H1 (cell line): Measurements from ENCODE around the gene SLC25A53. TPM values are rescaled to one million over a fixed set of nuclear protein-coding genes. Genes with fewer than 3 reads are reported as not detected.

Source experiments
- CTCF ChIA-PET: fragments of 300-600 bp; sonication (Branson Sonifier 250); formaldehyde crosslinking; loops from one replicate; lab custom pipeline; 2021; ENCODE audit not compliant: partially characterized antibody; lab: Charles Lee
- POLR2A ChIA-PET: fragments of 300-600 bp; sonication (Branson Sonifier 250); formaldehyde crosslinking; loops from one replicate; lab custom pipeline; 2021; ENCODE audit warnings: inconsistent platforms; ENCODE audit not compliant: partially characterized antibody; lab: Charles Lee
- DNase-seq, 2 experiments: peaks; one replicate each; pipeline versions ENCODE4 v3.0.0 to v3.0.0-alpha.2; 2010 to 2022; ENCODE audit warnings: low spot score in 2 of 2, low read depth in 1 of 2, mixed read lengths in 1 of 2
- FAIRE-seq: peaks from 2 replicates; lab custom pipeline; 2011; peaks lifted over from hg19 to GRCh38; lab: Jason Lieb, UNC
- H2AFZ ChIP-seq: 2 replicates; pipeline ENCODE4 v1.8.1; 2012; ENCODE audit warnings: low read length, inconsistent platforms
- H2AK5ac ChIP-seq: 2 replicates; pipeline ENCODE4 v1.6.1; 2013; ENCODE audit warnings: low read depth, low read length
- H2BK120ac ChIP-seq: replicated peaks from 2 replicates; pipeline ENCODE3; 2013; ENCODE audit warnings: low read depth, low read length, inconsistent platforms
- H2BK12ac ChIP-seq: 2 replicates; pipeline ENCODE4 v1.6.1; 2013; ENCODE audit warnings: low read depth, low read length
- H2BK15ac ChIP-seq: 2 replicates; pipeline ENCODE4 v1.6.1; 2013; ENCODE audit warnings: low read length
- H2BK20ac ChIP-seq: 2 replicates; pipeline ENCODE4 v1.6.1; 2013; ENCODE audit warnings: low read length
- H2BK5ac ChIP-seq: 2 replicates; pipeline ENCODE4 v1.6.1; 2013; ENCODE audit warnings: low read depth, low read length
- H3K14ac ChIP-seq: 2 replicates; pipeline ENCODE4 v1.6.1; 2013; ENCODE audit warnings: inconsistent platforms; ENCODE audit not compliant: insufficient read length
- H3K18ac ChIP-seq: 2 replicates; pipeline ENCODE4 v1.6.1; 2013; ENCODE audit warnings: low read length; ENCODE audit errors: extremely low read depth
- H3K23ac ChIP-seq: 2 replicates; pipeline ENCODE4 v1.6.1; 2013; ENCODE audit warnings: inconsistent platforms; ENCODE audit not compliant: insufficient read length
- H3K23me2 ChIP-seq: 2 replicates; pipeline ENCODE4 v1.6.1; 2013; ENCODE audit warnings: low read depth, low read length
- H3K27ac ChIP-seq: 2 replicates; pipeline ENCODE4 v1.6.1; 2011; ENCODE audit warnings: low read depth, low read length, inconsistent platforms
- H3K27me3 ChIP-seq, 4 experiments: replicated peaks in 1 of 4; 1 replicate in 1 of 4; 2 replicates in 3 of 4; pipeline versions ENCODE4 v1.6.1 to v1.8.1; 2011 to 2013; ENCODE audit warnings: low read length in 3 of 4, mild to moderate bottlenecking in 3 of 4, inconsistent platforms in 2 of 4, mixed read lengths in 2 of 4, moderate library complexity in 1 of 4; ENCODE audit not compliant: control insufficient read depth in 3 of 4, insufficient read depth in 3 of 4; ENCODE audit errors: extremely low read depth in 1 of 4
- H3K36me3 ChIP-seq, 4 experiments: 2 replicates each; pipeline versions ENCODE4 v1.6.1 to v1.8.1; 2011 to 2013; ENCODE audit warnings: mild to moderate bottlenecking in 4 of 4, low read length in 3 of 4, moderate library complexity in 2 of 4, control low read depth in 1 of 4, inconsistent platforms in 1 of 4; ENCODE audit not compliant: insufficient read depth in 4 of 4, control insufficient read depth in 2 of 4
- H3K4ac ChIP-seq: replicated peaks from 2 replicates; pipeline ENCODE3; 2013; ENCODE audit warnings: low read length, low read depth, mixed read lengths, inconsistent platforms; ENCODE audit not compliant: insufficient read length
- H3K4me1 ChIP-seq, 4 experiments: replicated peaks in 1 of 4; 1 replicate in 1 of 4; 2 replicates in 3 of 4; pipeline versions ENCODE4 v1.6.1 to v1.8.1; 2011 to 2013; ENCODE audit warnings: low read length in 3 of 4, inconsistent platforms in 2 of 4, mixed read lengths in 1 of 4; ENCODE audit not compliant: insufficient read depth in 4 of 4, control insufficient read depth in 3 of 4
- H3K4me2 ChIP-seq, 2 experiments: 2 replicates each; pipeline versions ENCODE4 v1.6.1 to v1.8.1; 2011 to 2013; ENCODE audit warnings: low read depth in 2 of 2, low read length in 2 of 2, control low read depth in 1 of 2, inconsistent platforms in 1 of 2, mild to moderate bottlenecking in 1 of 2; ENCODE audit not compliant: insufficient read depth in 1 of 2
- H3K4me3 ChIP-seq, 4 experiments: fragments of 200-600, 300-600 bp in 1 of 4; sonication (generic), shearing (Covaris generic), sonication (Bioruptor Twin) in 1 of 4; 2 replicates each; pipeline versions ENCODE4 v1.5.1 to v1.8.1; 2011 to 2016; ENCODE audit warnings: low read length in 4 of 4, low read depth in 3 of 4, control low read depth in 2 of 4, inconsistent platforms in 2 of 4, mild to moderate bottlenecking in 2 of 4, mixed read lengths in 1 of 4, moderate library complexity in 1 of 4; ENCODE audit not compliant: insufficient read depth in 2 of 4; ENCODE audit errors: extremely low read depth in 1 of 4
- H3K56ac ChIP-seq: replicated peaks from 2 replicates; pipeline ENCODE3; 2013; ENCODE audit warnings: low read depth, mild to moderate bottlenecking, mixed read lengths, low read length, inconsistent platforms; ENCODE audit not compliant: insufficient read length
- H3K79me1 ChIP-seq: 2 replicates; pipeline ENCODE4 v1.6.1; 2013; ENCODE audit warnings: low read depth, low read length, control low read depth
- H3K79me2 ChIP-seq, 2 experiments: 2 replicates each; pipeline versions ENCODE4 v1.6.1 to v1.8.1; 2012 to 2013; ENCODE audit warnings: low read length in 2 of 2, mild to moderate bottlenecking in 2 of 2, inconsistent platforms in 1 of 2; ENCODE audit not compliant: insufficient read depth in 2 of 2, control insufficient read depth in 1 of 2
- H3K9ac ChIP-seq, 4 experiments: replicated peaks in 1 of 4; 1 replicate in 1 of 4; 2 replicates in 3 of 4; pipeline versions ENCODE4 v1.6.1 to v1.8.1; 2011 to 2013; ENCODE audit warnings: low read depth in 3 of 4, low read length in 3 of 4, control low read depth in 2 of 4, mild to moderate bottlenecking in 2 of 4, moderate library complexity in 2 of 4, inconsistent platforms in 1 of 4; ENCODE audit errors: extremely low read depth in 1 of 4
- H3K9me3 ChIP-seq, 2 experiments: 2 replicates each; pipeline versions ENCODE4 v1.6.1 to v1.8.1; 2012 to 2013; ENCODE audit warnings: mild to moderate bottlenecking in 2 of 2, moderate library complexity in 2 of 2, control low read depth in 1 of 2, inconsistent platforms in 1 of 2, low read depth in 1 of 2, low read length in 1 of 2, mixed read lengths in 1 of 2; ENCODE audit not compliant: insufficient read depth in 2 of 2
- H4K20me1 ChIP-seq, 2 experiments: replicated peaks in 1 of 2; 2 replicates each; pipeline versions ENCODE3 to v1.8.1; 2011 to 2013; ENCODE audit warnings: inconsistent platforms in 2 of 2, low read length in 2 of 2, mild to moderate bottlenecking in 1 of 2; ENCODE audit not compliant: insufficient read depth in 2 of 2, control insufficient read depth in 1 of 2
- H4K5ac ChIP-seq: 2 replicates; pipeline ENCODE4 v1.6.1; 2013; ENCODE audit warnings: low read length, low read depth, mixed read lengths, inconsistent platforms; ENCODE audit not compliant: insufficient read length
- H4K8ac ChIP-seq: 2 replicates; pipeline ENCODE4 v1.8.0; 2013; ENCODE audit warnings: mild to moderate bottlenecking, moderate library complexity, low read length, inconsistent platforms; ENCODE audit not compliant: insufficient read depth; ENCODE audit errors: extremely low read depth
- H4K91ac ChIP-seq: replicated peaks from 2 replicates; pipeline ENCODE3; 2013; ENCODE audit warnings: low read length, mixed read lengths, inconsistent platforms; ENCODE audit not compliant: insufficient read length
- ATF3 ChIP-seq: IDR thresholded peaks from 2 replicates; pipeline ENCODE4 v1.6.1; 2011; ENCODE audit warnings: low read depth, mild to moderate bottlenecking, low read length; ENCODE audit not compliant: insufficient read depth
- KDM5A ChIP-seq: fragments of 200-600 bp; IDR thresholded peaks from 2 replicates; pipeline ENCODE4 v1.7.1; 2012; ENCODE audit warnings: mild to moderate bottlenecking, low read length, inconsistent platforms, mixed read lengths
- NANOG ChIP-seq: IDR thresholded peaks from 2 replicates; pipeline ENCODE4 v1.6.1; 2011; ENCODE audit warnings: low read length, low read depth, mild to moderate bottlenecking, inconsistent platforms; ENCODE audit not compliant: insufficient read depth, poor library complexity, severe bottlenecking
- SRF ChIP-seq: IDR thresholded peaks from 2 replicates; pipeline ENCODE4 v1.6.1; 2011; ENCODE audit warnings: mild to moderate bottlenecking, low read depth, low read length, moderate library complexity
- WGBS, 2 experiments: shearing (Covaris generic) in 1 of 2; methylation state at CpG; one replicate each; pipeline versions ENCODE4 v1.1.6 to v1.1.7; 2013 to 2015; ENCODE audit warnings: low lambda C conversion rate in 2 of 2, mixed read lengths in 2 of 2, inconsistent platforms in 1 of 2, low coverage in 1 of 2, missing lambda C conversion rate in 1 of 2; ENCODE audit not compliant: insufficient replicate concordance in 2 of 2, insufficient coverage in 1 of 2, insufficient read length in 1 of 2; ENCODE audit errors: extremely low coverage in 1 of 2, missing lambda C conversion rate in 1 of 2; 5-methylcytosine and 5-hydroxymethylcytosine counted together
- long read RNA-seq, 2 experiments: library from RNA in 1 of 2; library from capped mRNA in 1 of 2; stranded (forward); transcript quantifications; one replicate each; pipeline ENCODE4 v2.0.0, GENCODE V29; 2021; ENCODE audit warnings: inconsistent platforms in 1 of 2
- polyA minus RNA-seq, 3 experiments: library from RNA; depleted of rRNA, polyadenylated mRNA; stranded (reverse); fragments of >200 nt; gene quantifications; 1 replicate in 2 of 3; 2 replicates in 1 of 3; pipeline ENCODE4 v1.2.3, GENCODE V29; 2011
- polyA plus RNA-seq, 7 experiments: library from polyadenylated mRNA; depleted of rRNA in 3 of 7; stranded (reverse) in 5 of 7; unstranded in 2 of 7; fragments of >200 nt in 5 of 7; fragments of 200-250 nt in 2 of 7; gene quantifications; 1 replicate in 5 of 7; 2 replicates in 1 of 7; 4 replicates in 1 of 7; pipeline versions ENCODE4 v1.2.1 to v1.2.3, GENCODE V29; 2011 to 2013; ENCODE audit warnings: missing spikeins in 2 of 7, mixed read lengths in 2 of 7
- total RNA-seq: library from RNA; stranded (reverse); fragmentation: NEBNext Ultra II Directional; extraction: Animal tissue kit (Norgen Biotek cat#: 25700); gene quantifications from 2 replicates; pipeline ENCODE4 v1.2.1, GENCODE V29; 2021
- TF ChIP-seq, protein P1 (sequence below): IDR thresholded peaks from 2 replicates; pipeline ENCODE4 v1.6.1; 2012; ENCODE audit warnings: inconsistent platforms

SLC25A53 gene, protein sequence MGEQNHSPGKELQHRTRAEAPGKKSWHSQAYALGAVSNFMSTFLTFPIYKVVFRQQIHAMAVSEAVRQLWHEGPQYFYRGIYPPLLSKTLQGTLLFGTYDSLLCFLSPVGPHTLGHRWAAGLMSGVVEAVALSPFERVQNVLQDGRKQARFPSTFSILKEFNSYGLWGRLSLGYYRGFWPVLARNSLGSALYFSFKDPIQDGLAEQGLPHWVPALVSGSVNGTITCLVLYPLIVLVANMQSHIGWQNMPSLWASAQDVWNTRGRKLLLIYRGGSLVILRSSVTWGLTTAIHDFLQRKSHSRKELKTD
- total RNA-seq: 3.2 and 4.2 TPM in 2 replicates
- polyA plus RNA-seq (2011; rRNA removed): 2.2 and 2.4 TPM in 2 replicates
- 3.4 TPM for polyA plus RNA-seq (2011; cell fraction: cytosol; rRNA removed)
- 2.7 TPM for polyA plus RNA-seq (2011; cell fraction: nucleus; rRNA removed)
- 1.8 to 3.6 TPM (median 2.9 TPM) in 4 replicates for polyA plus RNA-seq (2012, experiment 1 of 2)
- polyA plus RNA-seq (2012, experiment 2 of 2): 0.49 TPM
- polyA plus RNA-seq (2013, experiment 1 of 2): 3.5 TPM
- 4.3 TPM for polyA plus RNA-seq (2013, experiment 2 of 2)
- polyA minus RNA-seq (2011; rRNA and poly(A)+ RNA removed): 3.0 and 3.5 TPM in 2 replicates
- 2.4 TPM for polyA minus RNA-seq (2011; cell fraction: cytosol; rRNA and poly(A)+ RNA removed)
- 5.5 TPM for polyA minus RNA-seq (2011; cell fraction: nucleus; rRNA and poly(A)+ RNA removed)
- long read RNA-seq, experiment 1, partial matches to known transcripts: 0 of 6 reads
- long read RNA-seq, experiment 1, other reads (novel, unspliced or antisense): 6 of 6 reads
- long read RNA-seq, experiment 2, partial matches to known transcripts: 0 of 1 reads
- long read RNA-seq, experiment 2, other reads (novel, unspliced or antisense): 1 of 1 reads

DNA sequence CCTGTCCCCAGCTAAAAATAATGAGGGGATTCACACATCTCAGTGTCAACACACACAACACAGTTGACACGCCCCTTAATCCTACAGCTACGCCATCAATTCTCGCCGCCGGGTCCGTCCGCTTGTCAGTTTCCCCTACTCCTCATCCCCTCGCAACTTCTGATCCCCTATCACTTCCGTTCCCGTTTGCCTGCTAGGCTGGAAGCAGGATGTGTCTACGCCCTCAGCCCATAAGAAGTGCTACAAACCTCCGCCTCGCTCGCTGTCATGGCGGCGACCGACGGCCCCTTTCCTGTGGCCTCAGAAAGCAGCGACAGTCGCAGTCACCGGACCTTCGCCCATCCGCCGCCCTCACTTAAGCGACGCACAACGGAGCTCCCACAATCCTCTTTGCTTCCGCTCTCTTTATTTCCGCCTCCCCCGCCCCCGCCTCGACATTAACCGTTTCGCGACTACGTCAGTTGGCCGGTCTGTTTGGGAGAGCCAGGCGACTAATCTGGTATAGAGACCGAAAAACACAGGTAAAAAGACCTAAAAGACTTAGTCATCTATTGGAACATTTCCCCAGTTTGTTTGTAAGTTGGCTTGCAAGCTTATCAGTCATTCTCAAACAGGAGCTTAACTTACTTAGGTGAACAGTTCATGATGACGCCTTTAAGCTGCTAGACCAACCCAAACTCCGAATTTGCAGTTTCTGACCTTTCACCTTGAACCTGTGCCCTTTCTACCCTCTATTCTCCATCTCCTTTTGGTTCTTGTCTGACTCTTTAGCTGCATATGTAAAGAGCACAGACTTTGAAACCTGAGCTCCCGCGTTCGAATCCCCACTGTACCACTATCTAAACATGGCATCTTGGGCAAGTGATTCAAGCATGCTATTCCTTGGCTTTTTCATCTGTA lies at the start of gene SLC25A53:
Gene SLC25A53 (minus strand): TSS at position 380 of the 900 bp plus-strand sequence. CDS start 51,752 bp downstream, outside the sequence.
- Histone ChIP-seq H3K9ac (peak within 1 kb of the TSS in 3 of 4 experiments; percentile 74 to 81 (median 78); a peak in 6 of 7 replicates), H3K18ac (no peak within 1 kb of the TSS), H4K8ac (peak within 1 kb of the TSS; percentile 87; the same call in 1 of the 2 replicates), H4K91ac (no peak within 1 kb of the TSS), H3K27me3 (no peaks in the 10 kb centered on the region), H2BK5ac (peak within 1 kb of the TSS; percentile 83; the same call in 1 of the 2 replicates), H3K23me2 (no peaks in the 10 kb centered on the region; the same call in 1 of the 2 replicates), H3K56ac (no peak within 1 kb of the TSS), H3K9me3 (no peaks in the 10 kb centered on the region), H4K20me1 (no peaks in the 10 kb centered on the region), H4K5ac (peak within 1 kb of the TSS; percentile 36), H2BK120ac (no peak within 1 kb of the TSS), H3K4me3 (peak within 1 kb of the TSS; percentile 63 to 88 (median 68)), H3K79me1 (no peaks in the 10 kb centered on the region), H2BK15ac (no peak within 1 kb of the TSS), H2BK12ac (no peak within 1 kb of the TSS; the same call in 1 of the 2 replicates), H3K4me2 (peak within 1 kb of the TSS; percentile 75 to 86), H3K27ac (peak within 1 kb of the TSS; percentile 84; the same call in 1 of the 2 replicates), H2AFZ (peak within 1 kb of the TSS; percentile 98), H3K79me2 (no peaks in the 10 kb centered on the region), H3K36me3 (no peaks in the 10 kb centered on the region), H3K23ac (no peak within 1 kb of the TSS), H3K4me1 (no peaks in the 10 kb centered on the region), H2BK20ac (no peak within 1 kb of the TSS), H3K14ac (no peak within 1 kb of the TSS), H3K4ac (no peak within 1 kb of the TSS), H2AK5ac (no peak within 1 kb of the TSS)
- DNase-seq (peak; percentile 64 to 71), FAIRE-seq (peak; percentile 66)
- WGBS, 2 experiments: 2% methylated on average over 32 of the region's 44 CpGs; no CpG with 5 or more reads in 1 of the 2 experiments
- CTCF ChIA-PET: interaction anchor here (0.8 to 1.1 kb wide), 2 partner anchors 9 to 31 kb away, joined by 3 read pairs; partner anchors contain the start of gene FAM199X
- POLR2A ChIA-PET: interaction anchor here (0.6 to 2.0 kb wide), 4 partner anchors 9 to 1645 kb away, joined by 3 to 10 read pairs (median 6); partner anchors contain the start of genes FAM199X and ZCCHC18
- TF ChIP-seq, protein P1, sequence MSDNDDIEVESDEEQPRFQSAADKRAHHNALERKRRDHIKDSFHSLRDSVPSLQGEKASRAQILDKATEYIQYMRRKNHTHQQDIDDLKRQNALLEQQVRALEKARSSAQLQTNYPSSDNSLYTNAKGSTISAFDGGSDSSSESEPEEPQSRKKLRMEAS: peak; percentile 26; the same call in 1 of the 2 replicates
- TF ChIP-seq NANOG: no peak
- peak; percentile 46; the same call in 1 of the 2 replicates for TF ChIP-seq ATF3
- peak; percentile 88 for TF ChIP-seq KDM5A
- TF ChIP-seq SRF: 0 out of 2 replicates have a peak, but pooled peaks have one; percentile 58
